ENCODE data around the gene ITGB5. TPM values are rescaled to one million over a fixed set of nuclear protein-coding genes. Genes with fewer than 3 reads are reported as not detected.
A peak's percentile ranks its signal among the peaks of the same experiment; 100 is the strongest.

Gene ITGB5
- polyA plus RNA-seq, 2 of the 4 experiments (the other 2 are of a cell fraction) = 201 to 260 TPM

DNA sequence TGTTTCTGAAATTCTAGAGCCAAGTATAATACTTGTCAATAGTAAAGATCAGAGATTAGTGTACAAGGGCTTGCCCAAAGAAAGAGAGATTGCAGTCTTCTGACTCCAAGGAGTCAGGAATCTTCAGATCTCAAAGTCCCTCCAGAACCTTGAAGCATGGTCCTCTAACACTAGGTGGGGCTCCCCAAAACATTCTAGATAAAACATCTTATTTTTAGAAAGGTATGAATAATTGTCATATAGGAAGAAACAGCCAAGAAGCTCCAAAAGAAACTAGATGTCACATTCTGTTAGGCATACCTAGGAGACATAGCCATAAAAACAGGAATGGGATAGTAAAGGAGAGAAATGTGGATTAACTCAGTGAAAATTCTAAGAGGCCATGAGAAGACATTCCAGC lies 36.7 kb upstream of the ITGB5 start:
- DNase-seq (ENCODE audit: low read depth in 1 of 2, low spot score in 1 of 2) (peak in 1 of 2 experiments; percentile 19), ATAC-seq (peak; percentile 60 to 65; a peak in 4 of 6 replicates), FAIRE-seq (no peak)
- ChIA-PET CTCF (interaction anchor here (0.6 to 2.6 kb wide), 6 partner anchors 12 to 47 kb away, joined by 3 to 13 read pairs (median 4); no protein-coding TSS in a partner anchor), POLR2A (no interaction called here)
- no peak overlapping the region for H3K27ac ChIP-seq
- peaks cover 9% of the 10 kb centered on the region; the same call in 1 of the 3 replicates for H3K4me1 ChIP-seq
- no peak overlapping the region for H3K4me3 ChIP-seq
- no peak overlapping the region for H3K4me2 ChIP-seq
- no peak for TF ChIP-seq KDM5A (IDR thresholded peaks at IDR 0.05)
- TF ChIP-seq FOSL2 (IDR thresholded peaks at IDR 0.05) = no peak
- TF ChIP-seq FOSL2 (CRISPR knock-in tag; IDR thresholded peaks at IDR 0.05) = no peak
- no peak for TF ChIP-seq RNF2 (IDR thresholded peaks at IDR 0.05; ENCODE audit: borderline replicate concordance, low read depth)
- TF ChIP-seq, protein P1, sequence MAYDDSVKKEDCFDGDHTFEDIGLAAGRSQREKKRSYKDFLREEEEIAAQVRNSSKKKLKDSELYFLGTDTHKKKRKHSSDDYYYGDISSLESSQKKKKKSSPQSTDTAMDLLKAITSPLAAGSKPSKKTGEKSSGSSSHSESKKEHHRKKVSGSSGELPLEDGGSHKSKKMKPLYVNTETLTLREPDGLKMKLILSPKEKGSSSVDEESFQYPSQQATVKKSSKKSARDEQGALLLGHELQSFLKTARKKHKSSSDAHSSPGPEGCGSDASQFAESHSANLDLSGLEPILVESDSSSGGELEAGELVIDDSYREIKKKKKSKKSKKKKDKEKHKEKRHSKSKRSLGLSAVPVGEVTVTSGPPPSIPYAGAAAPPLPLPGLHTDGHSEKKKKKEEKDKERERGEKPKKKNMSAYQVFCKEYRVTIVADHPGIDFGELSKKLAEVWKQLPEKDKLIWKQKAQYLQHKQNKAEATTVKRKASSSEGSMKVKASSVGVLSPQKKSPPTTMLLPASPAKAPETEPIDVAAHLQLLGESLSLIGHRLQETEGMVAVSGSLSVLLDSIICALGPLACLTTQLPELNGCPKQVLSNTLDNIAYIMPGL (CRISPR knock-in tag; IDR thresholded peaks at IDR 0.05; ENCODE audit: borderline replicate concordance) = no peak
- TF ChIP-seq KDM1A (IDR thresholded peaks at IDR 0.05; ENCODE audit: low read depth) = no peak
- no peak for TF ChIP-seq EHF (CRISPR knock-in tag; IDR thresholded peaks at IDR 0.05)
- no peak for TF ChIP-seq CHD2 (IDR thresholded peaks at IDR 0.05; ENCODE audit: low read length, partially characterized antibody)
- TF ChIP-seq SMC3 (IDR thresholded peaks at IDR 0.05) = no peak
- no peak for TF ChIP-seq RCOR1 (IDR thresholded peaks at IDR 0.05; ENCODE audit: low read depth, low read length)
- no peak for TF ChIP-seq NPAS2 (CRISPR knock-in tag; IDR thresholded peaks at IDR 0.05; ENCODE audit: borderline replicate concordance)
- TF ChIP-seq BHLHE40 (IDR thresholded peaks at IDR 0.05; ENCODE audit: low read depth, low read length) = no peak
- TF ChIP-seq, protein P2, sequence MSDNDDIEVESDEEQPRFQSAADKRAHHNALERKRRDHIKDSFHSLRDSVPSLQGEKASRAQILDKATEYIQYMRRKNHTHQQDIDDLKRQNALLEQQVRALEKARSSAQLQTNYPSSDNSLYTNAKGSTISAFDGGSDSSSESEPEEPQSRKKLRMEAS (IDR thresholded peaks at IDR 0.05) = no peak
- TF ChIP-seq JUNB (IDR thresholded peaks at IDR 0.05) = no peak
- TF ChIP-seq CEBPB (IDR thresholded peaks at IDR 0.05) = no peak
- no peak for TF ChIP-seq CBX2 (IDR thresholded peaks at IDR 0.05; ENCODE audit: borderline replicate concordance, low read depth)
- no peak for TF ChIP-seq ZC3H11A (IDR thresholded peaks at IDR 0.05)
- TF ChIP-seq, protein P3, sequence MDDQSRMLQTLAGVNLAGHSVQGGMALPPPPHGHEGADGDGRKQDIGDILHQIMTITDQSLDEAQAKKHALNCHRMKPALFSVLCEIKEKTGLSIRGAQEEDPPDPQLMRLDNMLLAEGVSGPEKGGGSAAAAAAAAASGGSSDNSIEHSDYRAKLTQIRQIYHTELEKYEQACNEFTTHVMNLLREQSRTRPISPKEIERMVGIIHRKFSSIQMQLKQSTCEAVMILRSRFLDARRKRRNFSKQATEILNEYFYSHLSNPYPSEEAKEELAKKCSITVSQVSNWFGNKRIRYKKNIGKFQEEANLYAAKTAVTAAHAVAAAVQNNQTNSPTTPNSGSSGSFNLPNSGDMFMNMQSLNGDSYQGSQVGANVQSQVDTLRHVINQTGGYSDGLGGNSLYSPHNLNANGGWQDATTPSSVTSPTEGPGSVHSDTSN (IDR thresholded peaks at IDR 0.05) = no peak
- TF ChIP-seq CHD4 (IDR thresholded peaks at IDR 0.05; ENCODE audit: borderline replicate concordance) = no peak
- no peak for TF ChIP-seq NFE2L2 (conservative IDR thresholded peaks at IDR 0.05; ENCODE audit: low read length)
- no peak for TF ChIP-seq FOXS1 (CRISPR knock-in tag; IDR thresholded peaks at IDR 0.05)
- no peaks in the 10 kb centered on the region for H3K9me3 ChIP-seq

DNA sequence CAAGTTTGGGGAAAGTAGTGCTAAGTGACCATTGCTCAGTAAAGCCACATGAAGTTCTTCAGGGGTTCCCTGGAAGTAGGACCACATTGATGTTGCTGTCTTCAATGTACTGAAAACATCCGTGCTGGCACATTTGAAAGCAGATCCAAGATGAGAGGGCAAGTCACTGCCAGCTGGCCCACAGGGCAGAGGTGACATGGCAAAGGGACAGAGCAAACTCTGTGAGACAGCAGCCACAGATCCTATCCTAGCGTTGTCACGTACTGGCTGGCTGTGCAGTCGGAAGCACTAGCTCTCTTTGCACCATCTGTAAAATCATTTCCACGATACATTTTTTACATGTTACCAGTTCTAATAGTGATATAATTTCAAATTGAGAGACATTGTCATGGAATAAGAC lies 33.6 kb upstream of the ITGB5 start:
- CTCF ChIA-PET = interaction anchor here (0.6 to 2.4 kb wide), 3 partner anchors 19 to 160 kb away, joined by 3 to 10 read pairs (median 10); no protein-coding TSS in a partner anchor
- POLR2A ChIA-PET = no interaction called here

More for the DNA sequence above, 33.6 kb upstream of the ITGB5 start:
- ATAC-seq = no peak
- TF ChIP-seq ZSCAN20 (CRISPR knock-in tag; IDR thresholded peaks at IDR 0.05) (no peak), RFX5 (IDR thresholded peaks at IDR 0.05) (no peak), POLR2AphosphoS2 (conservative IDR thresholded peaks at IDR 0.05; ENCODE audit: low read length) (no peak), MAFK (IDR thresholded peaks at IDR 0.05; ENCODE audit: partially characterized antibody) (no peak), SREBF2 (IDR thresholded peaks at IDR 0.05) (no peak), CBX2 (IDR thresholded peaks at IDR 0.05; ENCODE audit: borderline replicate concordance, low read depth) (no peak)
- TF ChIP-seq, protein P4, sequence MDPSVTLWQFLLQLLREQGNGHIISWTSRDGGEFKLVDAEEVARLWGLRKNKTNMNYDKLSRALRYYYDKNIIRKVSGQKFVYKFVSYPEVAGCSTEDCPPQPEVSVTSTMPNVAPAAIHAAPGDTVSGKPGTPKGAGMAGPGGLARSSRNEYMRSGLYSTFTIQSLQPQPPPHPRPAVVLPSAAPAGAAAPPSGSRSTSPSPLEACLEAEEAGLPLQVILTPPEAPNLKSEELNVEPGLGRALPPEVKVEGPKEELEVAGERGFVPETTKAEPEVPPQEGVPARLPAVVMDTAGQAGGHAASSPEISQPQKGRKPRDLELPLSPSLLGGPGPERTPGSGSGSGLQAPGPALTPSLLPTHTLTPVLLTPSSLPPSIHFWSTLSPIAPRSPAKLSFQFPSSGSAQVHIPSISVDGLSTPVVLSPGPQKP (IDR thresholded peaks at IDR 0.05; ENCODE audit: low read depth, low read length) = no peak
- TF ChIP-seq, protein P5, sequence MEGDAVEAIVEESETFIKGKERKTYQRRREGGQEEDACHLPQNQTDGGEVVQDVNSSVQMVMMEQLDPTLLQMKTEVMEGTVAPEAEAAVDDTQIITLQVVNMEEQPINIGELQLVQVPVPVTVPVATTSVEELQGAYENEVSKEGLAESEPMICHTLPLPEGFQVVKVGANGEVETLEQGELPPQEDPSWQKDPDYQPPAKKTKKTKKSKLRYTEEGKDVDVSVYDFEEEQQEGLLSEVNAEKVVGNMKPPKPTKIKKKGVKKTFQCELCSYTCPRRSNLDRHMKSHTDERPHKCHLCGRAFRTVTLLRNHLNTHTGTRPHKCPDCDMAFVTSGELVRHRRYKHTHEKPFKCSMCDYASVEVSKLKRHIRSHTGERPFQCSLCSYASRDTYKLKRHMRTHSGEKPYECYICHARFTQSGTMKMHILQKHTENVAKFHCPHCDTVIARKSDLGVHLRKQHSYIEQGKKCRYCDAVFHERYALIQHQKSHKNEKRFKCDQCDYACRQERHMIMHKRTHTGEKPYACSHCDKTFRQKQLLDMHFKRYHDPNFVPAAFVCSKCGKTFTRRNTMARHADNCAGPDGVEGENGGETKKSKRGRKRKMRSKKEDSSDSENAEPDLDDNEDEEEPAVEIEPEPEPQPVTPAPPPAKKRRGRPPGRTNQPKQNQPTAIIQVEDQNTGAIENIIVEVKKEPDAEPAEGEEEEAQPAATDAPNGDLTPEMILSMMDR (IDR thresholded peaks at IDR 0.05) = no peak
- H3K4me3 ChIP-seq = no peak overlapping the region
- FAIRE-seq = no peak
- no peak overlapping the region for H3K27ac ChIP-seq
- DNase-seq (ENCODE audit: low read depth in 1 of 2, low spot score in 1 of 2) = no peak
- H3K4me1 ChIP-seq = no peaks in the 10 kb centered on the region
- 91% methylated on average over 5 of the region's 5 CpGs for WGBS (ENCODE audit: missing lambda C conversion rate)
- H3K9me3 ChIP-seq = no peaks in the 10 kb centered on the region
- H3K4me2 ChIP-seq = no peak overlapping the region
